Right lobe of liver (tissue), 6 donors: ENCODE results near the gene KCNQ4. TPM values are rescaled to one million over a fixed set of nuclear protein-coding genes. Genes with fewer than 3 reads are reported as not detected.

Source experiments
- ATAC-seq, 4 donors: fragments of 200-7000 bp; cut with Tn5 transposase; one replicate each; pipeline ENCODE4 v1.9.1; 2020; ENCODE audit warnings: mild to moderate bottlenecking in 4 of 4, moderate library complexity in 4 of 4
- DNase-seq, 3 donors: peaks; one replicate each; pipeline ENCODE4 v3.0.0-alpha.2; 2020
- H3K27ac ChIP-seq, 3 donors: fragments of 200-600 bp; one replicate each; pipeline ENCODE4 v1.8.0; 2022
- H3K27me3 ChIP-seq, 2 donors: fragments of 200-600 bp; one replicate each; pipeline ENCODE4 v1.8.0; 2022
- H3K36me3 ChIP-seq, 4 donors: fragments of 200-600 bp; sonication (generic) in 1 of 4; one replicate each; pipeline versions ENCODE4 v1.5.1 to v1.8.0; 2017 to 2022; ENCODE audit warnings: control low read depth in 1 of 4
- H3K4me1 ChIP-seq, 4 donors: fragments of 200-600 bp; sonication (generic) in 1 of 4; one replicate each; pipeline versions ENCODE4 v1.5.1 to v1.8.0; 2017 to 2022; ENCODE audit warnings: control low read depth in 1 of 4
- H3K4me3 ChIP-seq, 3 donors: fragments of 200-600 bp; one replicate each; pipeline ENCODE4 v1.8.0; 2022
- H3K9me3 ChIP-seq, 4 donors: fragments of 200-600 bp; sonication (generic) in 1 of 4; one replicate each; pipeline versions ENCODE4 v1.5.1 to v1.8.0; 2017 to 2022; ENCODE audit warnings: control low read depth in 1 of 4
- POLR2A ChIP-seq: fragments of 450-650 bp; IDR thresholded peaks from one replicate; pipeline ENCODE4 v1.6.1; 2017; ENCODE audit warnings: antibody characterized with exemption, mild to moderate bottlenecking
- WGBS: methylation state at CpG from one replicate; pipeline ENCODE4 v1.1.6; 2018; ENCODE audit warnings: low coverage, low lambda C conversion rate; ENCODE audit not compliant: insufficient coverage; ENCODE audit errors: missing lambda C conversion rate; 5-methylcytosine and 5-hydroxymethylcytosine counted together
- intact Hi-C, 2 donors: fragments of 100-400 bp; cut with DNase I; formaldehyde crosslinking; loops; one replicate each; pipeline versions ENCODE4 v1.11.2 to v1.14.1; 2022
- total RNA-seq, 6 experiments: library from RNA; depleted of rRNA in 2 of 6; stranded (reverse); fragments of >200 nt in 2 of 6; fragmentation: NEBNext Ultra II Directional in 3 of 6; extraction: Animal tissue kit (Norgen Biotek cat#: 25700) in 3 of 6; gene quantifications; one replicate each; pipeline versions ENCODE4 v1.1.0 to v1.2.4, GENCODE V29; 2016 to 2023
- TF ChIP-seq, protein P1 (sequence below), 4 donors: fragments of 200-600 bp in 3 of 4; fragments of 450-650 bp in 1 of 4; IDR thresholded peaks; one replicate each; pipeline versions ENCODE4 v1.5.1 to v1.8.0; 2016 to 2022; ENCODE audit warnings: antibody characterized with exemption in 4 of 4, mild to moderate bottlenecking in 2 of 4
- donor health status: DM: no; HTN: yes; CAD: no.
- donor health status: DM: no; HTN: no; CAD: no.
- donor health status: DM: no; HTN: no; CAD: no.
- donor health status: DM: no; HTN: yes; CAD: no.
- donor health status: DM: no; HTN: yes; CAD: no.

KCNQ4 gene
- total RNA-seq, 6 experiments from 2014 or later = 0.12 to 0.23 (median 0.15) TPM

DNA sequence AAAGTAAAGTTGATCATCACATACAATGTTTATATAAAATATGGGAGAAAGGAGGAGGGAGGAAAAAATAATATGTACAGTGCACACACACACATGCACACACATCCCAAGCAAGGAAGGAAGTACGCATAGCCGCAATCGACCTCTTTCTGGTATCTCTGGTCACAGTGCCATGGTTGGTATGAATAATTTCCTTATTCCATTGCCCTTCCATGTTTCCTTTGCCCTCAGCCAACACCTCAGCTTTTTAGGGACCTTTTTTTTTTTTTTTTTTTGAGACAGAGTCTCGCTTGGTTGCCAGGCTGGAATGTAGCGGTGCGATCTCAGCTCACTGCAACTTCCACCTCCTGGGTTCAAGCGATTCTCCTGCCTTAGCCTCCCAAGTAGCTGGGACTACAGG lies 58.0 kb downstream of the KCNQ4 start:
- WGBS = 52% methylated on average over 4 of the region's 7 CpGs

DNA sequence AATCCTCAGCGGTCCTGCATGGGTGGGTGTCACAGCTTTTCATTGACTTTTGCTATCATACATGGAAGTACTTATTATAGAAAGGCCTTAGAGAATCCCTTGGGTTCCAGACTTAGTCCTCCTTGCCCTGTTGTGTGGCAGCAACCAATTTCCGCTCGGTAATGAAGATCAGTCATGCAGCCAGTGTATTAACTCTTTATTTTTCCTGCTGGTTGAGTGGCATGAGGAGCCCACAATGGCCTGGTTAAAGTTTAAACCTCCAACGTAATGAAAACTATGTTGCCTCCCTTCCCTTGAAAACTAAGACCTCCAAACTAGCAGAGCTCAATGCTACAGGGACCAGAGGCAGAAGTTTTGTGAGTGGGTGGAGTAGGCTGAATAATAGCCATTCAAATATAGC lies 58.6 kb downstream of the KCNQ4 start:
- no peak for TF ChIP-seq POLR2A
- TF ChIP-seq, protein P1, sequence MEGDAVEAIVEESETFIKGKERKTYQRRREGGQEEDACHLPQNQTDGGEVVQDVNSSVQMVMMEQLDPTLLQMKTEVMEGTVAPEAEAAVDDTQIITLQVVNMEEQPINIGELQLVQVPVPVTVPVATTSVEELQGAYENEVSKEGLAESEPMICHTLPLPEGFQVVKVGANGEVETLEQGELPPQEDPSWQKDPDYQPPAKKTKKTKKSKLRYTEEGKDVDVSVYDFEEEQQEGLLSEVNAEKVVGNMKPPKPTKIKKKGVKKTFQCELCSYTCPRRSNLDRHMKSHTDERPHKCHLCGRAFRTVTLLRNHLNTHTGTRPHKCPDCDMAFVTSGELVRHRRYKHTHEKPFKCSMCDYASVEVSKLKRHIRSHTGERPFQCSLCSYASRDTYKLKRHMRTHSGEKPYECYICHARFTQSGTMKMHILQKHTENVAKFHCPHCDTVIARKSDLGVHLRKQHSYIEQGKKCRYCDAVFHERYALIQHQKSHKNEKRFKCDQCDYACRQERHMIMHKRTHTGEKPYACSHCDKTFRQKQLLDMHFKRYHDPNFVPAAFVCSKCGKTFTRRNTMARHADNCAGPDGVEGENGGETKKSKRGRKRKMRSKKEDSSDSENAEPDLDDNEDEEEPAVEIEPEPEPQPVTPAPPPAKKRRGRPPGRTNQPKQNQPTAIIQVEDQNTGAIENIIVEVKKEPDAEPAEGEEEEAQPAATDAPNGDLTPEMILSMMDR (IDR thresholded peaks at IDR 0.05) = no peak
- Histone ChIP-seq H3K27ac (no peak overlapping the region), H3K4me1 (no peaks in the 10 kb centered on the region), H3K36me3 (no peaks in the 10 kb centered on the region), H3K4me3 (no peak overlapping the region), H3K27me3 (no peaks in the 10 kb centered on the region), H3K9me3 (no peaks in the 10 kb centered on the region)
- DNase-seq (no peak), ATAC-seq (no peak)
- intact Hi-C loops = loop anchor here in 1 of 2 donors (10.0 kb wide), 2 partner anchors 157 to 207 kb away; no protein-coding TSS in a partner anchor
- WGBS = 70% methylated on average over 4 of the region's 4 CpGs

More for the DNA sequence above, 58.0 kb downstream of the KCNQ4 start:
- Histone ChIP-seq H3K9me3 (no peaks in the 10 kb centered on the region), H3K4me1 (no peaks in the 10 kb centered on the region), H3K36me3 (no peaks in the 10 kb centered on the region), H3K27me3 (no peaks in the 10 kb centered on the region), H3K27ac (no peak overlapping the region), H3K4me3 (no peak overlapping the region)
- intact Hi-C loops = loop anchor here in 1 of 2 donors (10.0 kb wide), 2 partner anchors 157 to 207 kb away; no protein-coding TSS in a partner anchor
- ATAC-seq (no peak), DNase-seq (no peak)
- no peak for TF ChIP-seq POLR2A
- TF ChIP-seq, protein P1 (IDR thresholded peaks at IDR 0.05) = no peak

DNA sequence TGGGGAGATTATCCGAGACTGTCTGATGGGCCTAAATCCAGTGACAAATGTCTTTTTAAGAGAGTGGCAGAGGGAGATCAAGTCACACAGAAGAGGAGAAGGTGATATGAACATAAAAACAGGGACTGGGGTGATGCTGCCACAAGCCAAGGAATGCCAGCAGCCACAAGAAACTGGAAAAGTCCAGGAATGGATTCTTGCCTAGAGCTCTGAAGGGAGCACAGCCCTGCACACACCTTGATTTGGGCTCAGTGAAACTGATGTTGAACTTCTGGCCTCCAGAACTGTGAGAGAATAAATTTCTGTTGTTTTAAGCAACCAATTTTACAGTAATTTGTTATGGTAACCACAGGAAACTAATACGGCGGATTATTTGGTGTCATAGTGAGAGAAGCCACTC lies 59.1 kb downstream of the KCNQ4 start:
- DNase-seq (no peak), ATAC-seq (no peak)
- Histone ChIP-seq H3K4me3 (no peak overlapping the region), H3K4me1 (no peaks in the 10 kb centered on the region), H3K27me3 (no peaks in the 10 kb centered on the region), H3K36me3 (no peaks in the 10 kb centered on the region), H3K9me3 (no peaks in the 10 kb centered on the region), H3K27ac (no peak overlapping the region)
- intact Hi-C loops = loop anchor here in 1 of 2 donors (10.0 kb wide), 2 partner anchors 158 to 208 kb away; no protein-coding TSS in a partner anchor
- 100% methylated on average over 1 of the region's 3 CpGs for WGBS
- TF ChIP-seq POLR2A = no peak
- TF ChIP-seq, protein P1 (IDR thresholded peaks at IDR 0.05) = no peak

DNA sequence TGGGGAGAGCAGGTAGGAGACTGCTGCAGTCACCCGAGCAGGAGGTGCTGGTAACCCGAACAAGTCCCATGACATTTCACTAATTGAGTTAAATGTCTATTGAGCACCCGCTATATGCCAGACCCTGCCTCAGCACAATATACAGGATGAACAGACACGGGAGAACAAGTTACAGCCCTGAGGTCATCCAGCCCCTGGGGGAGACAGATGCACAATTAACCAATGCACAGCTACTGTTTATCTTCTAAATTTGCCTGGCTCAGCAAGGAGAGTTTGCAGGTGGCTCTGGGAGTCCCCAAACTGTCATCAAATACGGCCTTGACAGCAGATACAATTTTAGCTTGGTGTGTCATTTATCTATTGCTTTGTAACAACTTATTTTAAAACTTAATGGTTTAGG lies 60.5 kb downstream of the KCNQ4 start:
- no peaks in the 10 kb centered on the region for H3K9me3 ChIP-seq
- no peaks in the 10 kb centered on the region for H3K36me3 ChIP-seq
- TF ChIP-seq, protein P1 (IDR thresholded peaks at IDR 0.05) = no peak
- TF ChIP-seq POLR2A = no peak
- WGBS = 47% methylated on average over 3 of the region's 5 CpGs
- no peaks in the 10 kb centered on the region for H3K27me3 ChIP-seq
- intact Hi-C loops = loop anchor here in 1 of 2 donors (10.0 kb wide), 2 partner anchors 159 to 209 kb away; no protein-coding TSS in a partner anchor
- ATAC-seq = no peak
- no peak for DNase-seq
- no peak overlapping the region for H3K27ac ChIP-seq
- peaks cover 0 to 6% (median 3%) of the 10 kb centered on the region in 4 donors for H3K4me1 ChIP-seq
- no peak overlapping the region for H3K4me3 ChIP-seq
